NT2/D1 (cell line): ENCODE measurements around the gene G3BP1.

Source experiments
- SUZ12 ChIP-seq: IDR thresholded peaks from 2 replicates; pipeline ENCODE4 v1.6.1; 2011; ENCODE audit not compliant: insufficient read length, insufficient read depth; ENCODE audit errors: extremely low read depth
- YY1 ChIP-seq: IDR thresholded peaks from 2 replicates; pipeline ENCODE4 v1.6.1; 2011; ENCODE audit not compliant: insufficient read length, insufficient read depth
- ZNF274 ChIP-seq: IDR thresholded peaks from 2 replicates; pipeline ENCODE4 v1.6.1; 2011; ENCODE audit warnings: mild to moderate bottlenecking, low read depth, low read length

DNA sequence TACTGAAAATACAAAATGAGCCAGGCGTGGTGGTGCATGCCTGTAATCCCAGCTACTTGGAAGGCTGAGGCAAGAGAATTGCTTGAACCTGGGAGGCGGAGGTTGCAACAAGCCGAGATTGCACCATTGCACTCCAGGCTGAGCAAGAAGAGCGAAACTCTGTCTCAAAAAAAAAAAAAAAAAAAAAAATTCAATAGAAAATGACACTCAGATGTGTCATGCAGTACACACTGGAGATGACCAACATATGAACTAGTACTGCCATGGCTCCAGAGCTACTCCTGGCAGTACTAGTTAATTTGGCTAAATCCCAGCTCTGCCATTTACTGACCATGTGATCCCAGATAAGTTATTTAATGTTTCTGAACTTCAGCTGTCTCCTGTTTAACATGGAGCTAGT is 20.7 kb upstream of the G3BP1 start:
- TF ChIP-seq SUZ12 (no peak), YY1 (no peak), ZNF274 (no peak)
